ENCODE measurements around the gene CD99L2.
A peak's percentile ranks its signal among the peaks of the same experiment; 100 is the strongest.
"Not testable (repeated sequence)": the region's sequence is repeated elsewhere in the genome, so short reads cannot be mapped to it uniquely, and the experiment has no call there.

The CD99L2 gene

GRCh38 chrX:150897421-150898320 lies 797 bp downstream of the CD99L2 start:
- peak; percentile 78 for FAIRE-seq
- no peak for DNase-seq (ENCODE audit: insufficient read length, low spot score)

- DNase-seq (ENCODE audit: insufficient read length, low spot score) = no peak
- no peak for FAIRE-seq
These were observed 1.8 kb downstream of the CD99L2 start for GRCh38 chrX:150896632-150897031.

- DNase-seq (ENCODE audit: insufficient read length, low spot score) (no peak), FAIRE-seq (peak; percentile 45)
These were observed 4.5 kb downstream of the CD99L2 start for GRCh38 chrX:150893936-150894335.

- no peak for FAIRE-seq
- DNase-seq (ENCODE audit: insufficient read length, low spot score) = no peak
These were observed 9.3 kb downstream of the CD99L2 start for GRCh38 chrX:150889131-150889530.

- no peak for FAIRE-seq
- no peak for DNase-seq (ENCODE audit: insufficient read length, low spot score)
These were observed 10.5 kb downstream of the CD99L2 start for GRCh38 chrX:150887906-150888465.

- DNase-seq (ENCODE audit: insufficient read length, low spot score); FAIRE-seq: not testable (repeated sequence)
These were observed 11.2 kb downstream of the CD99L2 start for GRCh38 chrX:150887268-150887667.

GRCh38 chrX:150886381-150886780 lies 12.1 kb downstream of the CD99L2 start:
- peak; percentile 14 for FAIRE-seq
- no peak for DNase-seq (ENCODE audit: insufficient read length, low spot score)

- no peak for DNase-seq (ENCODE audit: insufficient read length, low spot score)
- FAIRE-seq = no peak
These were observed 17.7 kb downstream of the CD99L2 start for GRCh38 chrX:150880808-150881165.

- DNase-seq (ENCODE audit: insufficient read length, low spot score) (no peak), FAIRE-seq (peak; percentile 95)
These were observed 18.3 kb downstream of the CD99L2 start for GRCh38 chrX:150879855-150880807.

GRCh38 chrX:150875621-150876020 lies 22.8 kb downstream of the CD99L2 start:
- DNase-seq (ENCODE audit: insufficient read length, low spot score); FAIRE-seq: not testable (repeated sequence)

GRCh38 chrX:150874448-150874847 lies 24.0 kb downstream of the CD99L2 start:
- DNase-seq (ENCODE audit: insufficient read length, low spot score) = no peak
- peak; percentile 85 for FAIRE-seq

- FAIRE-seq = peak; percentile 87
These were observed 24.9 kb downstream of the CD99L2 start for GRCh38 chrX:150873616-150874015.

GRCh38 chrX:150872773-150873336 lies 25.6 kb downstream of the CD99L2 start:
- FAIRE-seq (peak; percentile 54), DNase-seq (ENCODE audit: insufficient read length, low spot score) (no peak)

More at GRCh38 chrX:150873616-150874015, 24.9 kb downstream of the CD99L2 start:
- DNase-seq (ENCODE audit: insufficient read length, low spot score) = no peak

GRCh38 chrX:150871341-150871811 lies 27.1 kb downstream of the CD99L2 start:
- FAIRE-seq = peak; percentile 67
- no peak for DNase-seq (ENCODE audit: insufficient read length, low spot score)

- FAIRE-seq (no peak), DNase-seq (ENCODE audit: insufficient read length, low spot score) (no peak)
These were observed 27.8 kb downstream of the CD99L2 start for GRCh38 chrX:150870487-150871340.

- FAIRE-seq (no peak), DNase-seq (ENCODE audit: insufficient read length, low spot score) (no peak)
These were observed 28.4 kb downstream of the CD99L2 start for GRCh38 chrX:150870029-150870428.

- DNase-seq (ENCODE audit: insufficient read length, low spot score) (no peak), FAIRE-seq (peak; percentile 81)
These were observed 29.0 kb downstream of the CD99L2 start for GRCh38 chrX:150869450-150869849.

GRCh38 chrX:150868625-150869024 lies 29.8 kb downstream of the CD99L2 start:
- no peak for FAIRE-seq

GRCh38 chrX:150864127-150864526 lies 34.3 kb downstream of the CD99L2 start:
- no peak for FAIRE-seq
- DNase-seq (ENCODE audit: insufficient read length, low spot score) = no peak

More at GRCh38 chrX:150868625-150869024, 29.8 kb downstream of the CD99L2 start:
- DNase-seq (ENCODE audit: insufficient read length, low spot score) = no peak

All from GM19239 (cell line).